ENCODE measurements around the gene PKDCC.
"Not testable (repeated sequence)": the region's sequence is repeated elsewhere in the genome, so short reads cannot be mapped to it uniquely, and the experiment has no call there.

Gene PKDCC

DNA sequence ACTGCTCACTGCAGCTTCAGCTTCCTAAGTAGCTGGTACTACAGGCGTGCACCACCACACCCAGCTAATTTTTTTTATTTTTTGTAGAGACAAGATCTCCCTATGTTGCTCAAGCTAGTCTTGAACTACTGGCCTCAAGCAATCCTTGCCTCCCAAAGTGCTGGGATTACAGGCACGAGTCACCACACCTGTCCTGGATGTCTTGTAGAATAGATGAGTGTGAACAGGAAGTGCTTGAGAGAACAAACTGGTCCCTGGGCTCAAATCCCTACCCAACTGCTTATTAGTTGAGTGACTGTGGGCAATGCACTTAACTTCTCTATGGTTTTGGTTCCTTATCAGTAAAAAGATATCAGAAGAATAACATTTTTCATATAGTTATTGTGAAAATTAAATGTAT is 34.2 kb downstream of the PKDCC start:
- H3K27me3 ChIP-seq = peaks cover 30% of the 10 kb centered on the region
- H3K27ac ChIP-seq = no peak overlapping the region
- H3K4me3 ChIP-seq (ENCODE audit: low read depth in 1 of 2, low read length in 1 of 2) = no peak overlapping the region
- no peaks in the 10 kb centered on the region for H3K36me3 ChIP-seq
- no peaks in the 10 kb centered on the region for H3K4me1 ChIP-seq (ENCODE audit: control insufficient read depth in 1 of 2, insufficient read depth in 1 of 2, low read depth in 1 of 2, low read length in 1 of 2)
- TF ChIP-seq, protein P1, sequence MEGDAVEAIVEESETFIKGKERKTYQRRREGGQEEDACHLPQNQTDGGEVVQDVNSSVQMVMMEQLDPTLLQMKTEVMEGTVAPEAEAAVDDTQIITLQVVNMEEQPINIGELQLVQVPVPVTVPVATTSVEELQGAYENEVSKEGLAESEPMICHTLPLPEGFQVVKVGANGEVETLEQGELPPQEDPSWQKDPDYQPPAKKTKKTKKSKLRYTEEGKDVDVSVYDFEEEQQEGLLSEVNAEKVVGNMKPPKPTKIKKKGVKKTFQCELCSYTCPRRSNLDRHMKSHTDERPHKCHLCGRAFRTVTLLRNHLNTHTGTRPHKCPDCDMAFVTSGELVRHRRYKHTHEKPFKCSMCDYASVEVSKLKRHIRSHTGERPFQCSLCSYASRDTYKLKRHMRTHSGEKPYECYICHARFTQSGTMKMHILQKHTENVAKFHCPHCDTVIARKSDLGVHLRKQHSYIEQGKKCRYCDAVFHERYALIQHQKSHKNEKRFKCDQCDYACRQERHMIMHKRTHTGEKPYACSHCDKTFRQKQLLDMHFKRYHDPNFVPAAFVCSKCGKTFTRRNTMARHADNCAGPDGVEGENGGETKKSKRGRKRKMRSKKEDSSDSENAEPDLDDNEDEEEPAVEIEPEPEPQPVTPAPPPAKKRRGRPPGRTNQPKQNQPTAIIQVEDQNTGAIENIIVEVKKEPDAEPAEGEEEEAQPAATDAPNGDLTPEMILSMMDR (IDR thresholded peaks at IDR 0.05) = no peak
- no peaks in the 10 kb centered on the region for H3K9me3 ChIP-seq

DNA sequence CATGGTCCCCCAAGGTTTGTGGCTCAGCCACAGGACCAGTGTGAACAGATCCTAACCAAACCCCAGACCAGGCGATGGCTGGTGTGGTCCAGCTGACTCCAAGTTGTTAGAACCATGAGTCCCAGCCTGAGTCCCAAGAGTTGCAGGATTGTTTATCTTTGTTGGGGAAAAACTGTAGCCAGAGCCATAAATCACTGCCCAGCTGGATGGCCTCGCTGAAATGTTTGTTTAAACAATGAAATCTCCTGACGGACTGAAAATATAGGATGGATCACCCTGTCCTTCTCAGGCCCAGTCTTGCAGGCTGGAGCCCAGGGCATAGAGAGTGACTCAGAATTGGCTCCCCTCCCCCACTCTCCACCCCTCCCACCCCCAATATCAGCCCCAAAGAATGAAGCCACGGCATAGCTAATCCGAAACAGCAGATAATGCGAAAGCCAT is 36.4 kb downstream of the PKDCC start:
- no peaks in the 10 kb centered on the region for H3K36me3 ChIP-seq
- no peaks in the 10 kb centered on the region for H3K4me1 ChIP-seq (ENCODE audit: control insufficient read depth in 1 of 2, insufficient read depth in 1 of 2, low read depth in 1 of 2, low read length in 1 of 2)
- TF ChIP-seq, protein P1 (IDR thresholded peaks at IDR 0.05) = no peak
- H3K9me3 ChIP-seq = no peaks in the 10 kb centered on the region
- no peak overlapping the region for H3K27ac ChIP-seq
- H3K4me3 ChIP-seq (ENCODE audit: low read depth in 1 of 2, low read length in 1 of 2) = no peak overlapping the region
- H3K27me3 ChIP-seq = peaks cover 31% of the 10 kb centered on the region

DNA sequence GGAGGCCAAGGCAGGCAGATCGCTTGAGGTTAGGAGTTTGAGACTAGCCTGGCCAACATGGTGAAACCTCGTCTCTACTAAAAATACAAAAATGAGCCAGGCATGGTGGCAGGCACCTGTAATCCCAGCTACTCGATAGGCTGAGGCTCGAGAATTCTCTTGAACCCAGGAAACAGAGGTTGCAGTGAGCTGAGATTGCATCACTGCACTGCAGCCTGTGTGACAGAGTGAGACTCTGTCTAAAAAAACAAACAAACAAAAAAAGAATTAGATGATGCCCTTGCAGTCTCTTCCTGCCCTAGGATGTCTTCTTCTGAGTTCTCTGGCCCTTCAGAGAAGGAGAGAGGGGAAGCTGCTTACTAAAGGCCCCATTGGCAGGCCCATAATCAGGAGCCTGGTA is 37.2 kb downstream of the PKDCC start:
- H3K27ac ChIP-seq; H3K4me3 ChIP-seq (ENCODE audit: low read depth in 1 of 2, low read length in 1 of 2); H3K36me3 ChIP-seq; H3K4me1 ChIP-seq (ENCODE audit: control insufficient read depth in 1 of 2, insufficient read depth in 1 of 2, low read depth in 1 of 2, low read length in 1 of 2); H3K9me3 ChIP-seq: not testable (repeated sequence)
- peaks cover 22% of the 10 kb centered on the region for H3K27me3 ChIP-seq

GRCh38 chr2:42085706-42086487 is 38.1 kb downstream of the PKDCC start:
- Histone ChIP-seq H3K9me3 (no peaks in the 10 kb centered on the region), H3K27me3 (peaks cover 16% of the 10 kb centered on the region), H3K4me1 (ENCODE audit: control insufficient read depth in 1 of 2, insufficient read depth in 1 of 2, low read depth in 1 of 2, low read length in 1 of 2) (no peaks in the 10 kb centered on the region), H3K27ac (no peak overlapping the region), H3K4me3 (ENCODE audit: low read depth in 1 of 2, low read length in 1 of 2) (no peak overlapping the region), H3K36me3 (no peaks in the 10 kb centered on the region)
- TF ChIP-seq, protein P1 (IDR thresholded peaks at IDR 0.05) = no peak

DNA sequence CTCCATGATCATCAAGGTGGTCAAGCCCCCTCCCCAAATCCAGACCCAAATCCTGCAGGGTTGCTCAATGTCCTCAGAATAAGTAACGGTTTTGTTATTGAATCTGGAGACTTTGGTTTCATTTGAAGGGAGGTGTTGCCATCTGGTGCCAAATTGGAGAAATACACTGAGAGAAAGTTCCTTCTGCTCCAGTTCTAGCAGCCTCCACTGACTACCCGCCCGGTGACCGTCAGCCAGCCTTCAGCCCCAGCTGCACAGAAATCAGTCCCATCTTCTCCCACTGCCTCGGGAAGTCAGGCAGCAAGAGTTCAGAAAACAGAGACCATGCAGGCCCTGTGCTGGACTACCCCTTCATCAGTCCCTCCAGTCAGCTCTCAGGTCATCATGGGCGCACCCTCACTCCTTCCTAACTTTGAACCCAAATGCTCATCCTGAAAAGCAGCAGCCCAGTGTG is 38.7 kb downstream of the PKDCC start:
- no peak overlapping the region for H3K4me3 ChIP-seq (ENCODE audit: low read depth in 1 of 2, low read length in 1 of 2)
- H3K27ac ChIP-seq = no peak overlapping the region
- peaks cover 16% of the 10 kb centered on the region for H3K27me3 ChIP-seq
- H3K9me3 ChIP-seq = no peaks in the 10 kb centered on the region
- TF ChIP-seq, protein P1 (IDR thresholded peaks at IDR 0.05) = no peak
- H3K4me1 ChIP-seq (ENCODE audit: control insufficient read depth in 1 of 2, insufficient read depth in 1 of 2, low read depth in 1 of 2, low read length in 1 of 2) = no peaks in the 10 kb centered on the region
- H3K36me3 ChIP-seq = no peaks in the 10 kb centered on the region

DNA sequence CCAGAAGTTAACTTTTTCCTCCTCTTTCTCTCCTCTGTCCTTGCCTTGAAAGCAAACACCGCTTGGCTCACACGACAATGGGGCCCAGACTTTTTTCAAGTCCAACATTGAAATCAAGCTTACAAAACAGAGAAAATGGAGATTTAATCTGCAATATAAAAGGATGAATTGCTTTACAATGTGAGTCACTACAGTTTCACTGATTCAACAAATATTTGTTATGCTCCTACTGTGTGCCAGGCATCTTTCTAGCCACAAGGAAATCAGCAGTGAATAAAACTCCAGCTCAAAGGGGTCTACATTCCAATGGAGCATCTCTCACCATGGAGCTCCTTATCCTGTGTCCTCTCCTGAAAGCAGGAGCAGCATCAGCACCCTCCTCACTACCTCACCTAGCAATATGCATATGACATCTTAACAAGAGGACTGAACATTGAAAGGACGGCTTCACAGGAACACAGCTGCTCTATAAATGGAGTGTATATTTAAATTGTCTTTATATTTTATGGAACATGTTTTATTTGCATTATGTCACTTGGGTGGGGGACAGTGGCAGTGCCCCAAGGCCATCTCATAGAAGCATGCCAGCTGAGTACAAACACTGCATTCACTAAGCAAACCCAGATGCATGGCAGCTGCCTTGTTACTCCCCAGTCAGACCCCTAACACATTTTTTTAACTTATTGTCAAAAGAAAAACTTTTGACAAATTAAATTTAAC is 39.5 kb downstream of the PKDCC start:
- H3K27me3 ChIP-seq = peaks cover 16% of the 10 kb centered on the region
- H3K4me3 ChIP-seq (ENCODE audit: low read depth in 1 of 2, low read length in 1 of 2) = no peak overlapping the region
- H3K4me1 ChIP-seq (ENCODE audit: control insufficient read depth in 1 of 2, insufficient read depth in 1 of 2, low read depth in 1 of 2, low read length in 1 of 2) = peaks cover 0 to 2% of the 10 kb centered on the region in 2 experiments
- TF ChIP-seq, protein P1 (IDR thresholded peaks at IDR 0.05) = no peak
- H3K27ac ChIP-seq = no peak overlapping the region
- no peaks in the 10 kb centered on the region for H3K36me3 ChIP-seq
- no peaks in the 10 kb centered on the region for H3K9me3 ChIP-seq
